AG04450 (cell line): ENCODE data around the gene MCC. TPM values are rescaled to one million over a fixed set of nuclear protein-coding genes. Genes with fewer than 3 reads are reported as not detected.

Experiments
- CTCF ChIA-PET: fragments of 300-600, 350-600 bp; formaldehyde crosslinking; extraction: SDS; loops from one replicate; lab custom pipeline; 2022; ENCODE audit warnings: antibody characterized with exemption, inconsistent platforms; lab: Charles Lee
- POLR2A ChIA-PET: fragments of 350-600 bp; formaldehyde crosslinking; extraction: SDS; loops from one replicate; lab custom pipeline; 2021; ENCODE audit warnings: antibody characterized with exemption, inconsistent platforms; lab: Yijun Ruan, JAX
- DNase-seq: peaks from one replicate; pipeline ENCODE4 v3.0.0-alpha.2; 2011; ENCODE audit warnings: low read depth, low spot score
- H3K27ac ChIP-seq: one replicate; pipeline ENCODE4 v1.5.1; 2012; ENCODE audit warnings: low read depth, low read length, control low read depth
- H3K27me3 ChIP-seq: one replicate; pipeline ENCODE4 v1.6.0; 2012; ENCODE audit warnings: low read length; ENCODE audit not compliant: control insufficient read depth, insufficient read depth
- H3K4me3 ChIP-seq: 2 replicates; pipeline ENCODE4 v1.5.1; 2011; ENCODE audit warnings: mild to moderate bottlenecking, low read depth, low read length, control low read depth
- H3K9me3 ChIP-seq: 2 replicates; pipeline ENCODE4 v1.5.1; 2012; ENCODE audit warnings: low read length; ENCODE audit not compliant: control insufficient read depth, insufficient read depth
- polyA plus RNA-seq: library from polyadenylated mRNA; depleted of rRNA; stranded (reverse); fragments of >200 nt; gene quantifications from 2 replicates; pipeline ENCODE4 v1.2.3, GENCODE V29; 2011
- TF ChIP-seq, protein P1 (sequence below): IDR thresholded peaks from 2 replicates; pipeline ENCODE4 v1.5.1; 2011; ENCODE audit warnings: low read depth, low read length, control low read depth, inconsistent platforms

Gene MCC
- polyA plus RNA-seq, 1 experiment, result 17.5 TPM

DNA sequence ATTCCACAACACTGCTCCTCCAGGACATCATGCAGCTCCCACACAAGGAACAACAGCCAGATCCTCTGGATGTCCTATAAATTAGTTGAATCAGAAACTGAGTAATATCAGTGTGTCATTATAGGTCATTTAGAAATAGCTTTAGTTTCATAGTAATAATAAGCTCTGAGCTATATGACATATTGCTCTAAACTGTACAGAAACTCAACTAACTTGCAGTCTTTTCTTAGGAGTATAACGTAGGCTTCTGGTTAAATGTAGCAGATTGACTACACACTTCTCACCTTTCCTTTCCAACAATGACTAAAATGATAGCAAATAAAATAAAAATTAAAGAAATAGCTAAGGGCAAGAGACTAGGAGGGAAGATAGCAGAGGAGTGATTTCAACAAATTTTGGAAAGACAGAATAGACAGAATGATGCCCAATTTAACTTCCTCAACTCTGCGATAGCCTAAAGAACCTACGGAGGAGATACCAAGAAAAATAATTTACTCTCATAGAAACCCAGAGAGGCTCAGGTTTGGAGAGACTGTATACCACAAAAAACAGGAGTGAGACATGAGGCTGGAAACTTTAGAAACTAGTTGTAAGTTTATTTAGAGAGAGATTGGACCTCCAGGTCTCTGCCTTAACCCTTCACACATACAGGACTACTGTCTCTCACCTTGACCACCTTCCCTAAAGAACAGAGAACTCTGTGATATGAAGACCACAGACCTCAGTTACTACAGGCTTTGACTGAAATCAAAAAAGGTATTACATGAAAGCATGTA, 247.1 kb downstream of the MCC start:
- ChIA-PET POLR2A (no interaction called here), CTCF (interaction anchor here (0.7 kb wide), 1 partner anchor 245 kb away, joined by 3 read pairs; no protein-coding TSS in a partner anchor)
- TF ChIP-seq, protein P1, sequence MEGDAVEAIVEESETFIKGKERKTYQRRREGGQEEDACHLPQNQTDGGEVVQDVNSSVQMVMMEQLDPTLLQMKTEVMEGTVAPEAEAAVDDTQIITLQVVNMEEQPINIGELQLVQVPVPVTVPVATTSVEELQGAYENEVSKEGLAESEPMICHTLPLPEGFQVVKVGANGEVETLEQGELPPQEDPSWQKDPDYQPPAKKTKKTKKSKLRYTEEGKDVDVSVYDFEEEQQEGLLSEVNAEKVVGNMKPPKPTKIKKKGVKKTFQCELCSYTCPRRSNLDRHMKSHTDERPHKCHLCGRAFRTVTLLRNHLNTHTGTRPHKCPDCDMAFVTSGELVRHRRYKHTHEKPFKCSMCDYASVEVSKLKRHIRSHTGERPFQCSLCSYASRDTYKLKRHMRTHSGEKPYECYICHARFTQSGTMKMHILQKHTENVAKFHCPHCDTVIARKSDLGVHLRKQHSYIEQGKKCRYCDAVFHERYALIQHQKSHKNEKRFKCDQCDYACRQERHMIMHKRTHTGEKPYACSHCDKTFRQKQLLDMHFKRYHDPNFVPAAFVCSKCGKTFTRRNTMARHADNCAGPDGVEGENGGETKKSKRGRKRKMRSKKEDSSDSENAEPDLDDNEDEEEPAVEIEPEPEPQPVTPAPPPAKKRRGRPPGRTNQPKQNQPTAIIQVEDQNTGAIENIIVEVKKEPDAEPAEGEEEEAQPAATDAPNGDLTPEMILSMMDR, result no peak
- H3K9me3 ChIP-seq, result no peaks in the 10 kb centered on the region; the same call in 1 of the 2 replicates
- H3K27ac ChIP-seq, result no peak overlapping the region
- no peaks in the 10 kb centered on the region for H3K27me3 ChIP-seq
- no peak overlapping the region for H3K4me3 ChIP-seq
- DNase-seq, result no peak

DNA sequence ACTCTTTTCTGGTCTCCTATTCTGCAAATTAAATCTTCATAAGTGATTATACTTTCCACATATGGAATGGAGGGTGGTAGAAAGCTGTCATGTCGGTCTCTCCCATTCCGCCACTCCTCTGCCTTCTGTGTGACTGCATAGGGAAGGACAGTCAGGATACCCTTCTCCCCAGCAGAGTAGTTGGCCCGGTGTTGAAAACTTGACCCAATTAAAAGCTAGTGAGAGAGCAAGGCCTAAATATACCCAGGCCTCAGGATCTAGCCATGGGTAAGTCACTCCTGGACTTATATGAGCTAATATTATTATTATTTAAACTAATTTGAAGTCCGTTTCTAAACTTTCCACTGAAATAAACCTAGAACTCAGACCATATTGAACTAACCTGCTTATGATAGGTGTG, 248.2 kb downstream of the MCC start:
- Histone ChIP-seq H3K27me3 (no peaks in the 10 kb centered on the region), H3K27ac (no peak overlapping the region), H3K9me3 (no peaks in the 10 kb centered on the region; the same call in 1 of the 2 replicates), H3K4me3 (no peak overlapping the region)
- POLR2A ChIA-PET, result no interaction called here
- CTCF ChIA-PET, result no interaction called here
- TF ChIP-seq, protein P1, result no peak
- no peak for DNase-seq

DNA sequence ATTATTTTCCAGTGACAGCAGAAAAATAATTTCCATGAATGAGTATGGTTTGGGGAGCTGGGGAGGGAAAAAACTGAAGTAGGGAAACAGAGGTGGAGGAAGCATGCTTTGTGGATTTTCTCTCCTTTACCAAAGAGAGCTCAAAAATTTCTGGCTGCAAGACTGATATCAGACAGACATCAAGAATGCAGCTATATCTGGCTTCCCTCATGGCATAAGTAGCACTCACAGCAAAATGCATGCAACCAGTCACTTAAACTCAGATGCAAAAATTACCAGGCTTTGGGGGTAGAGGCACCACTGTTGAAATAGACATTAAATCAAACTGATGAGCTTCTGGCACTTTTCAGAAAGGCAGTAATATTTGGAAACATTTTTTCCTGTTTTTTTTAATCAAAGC, 250.4 kb downstream of the MCC start:
- CTCF ChIA-PET, result interaction anchor here (1.1 kb wide), 3 partner anchors 31 to 242 kb away, joined by 3 to 4 read pairs (median 3); no protein-coding TSS in a partner anchor
- H3K27ac ChIP-seq, result no peak overlapping the region

DNA sequence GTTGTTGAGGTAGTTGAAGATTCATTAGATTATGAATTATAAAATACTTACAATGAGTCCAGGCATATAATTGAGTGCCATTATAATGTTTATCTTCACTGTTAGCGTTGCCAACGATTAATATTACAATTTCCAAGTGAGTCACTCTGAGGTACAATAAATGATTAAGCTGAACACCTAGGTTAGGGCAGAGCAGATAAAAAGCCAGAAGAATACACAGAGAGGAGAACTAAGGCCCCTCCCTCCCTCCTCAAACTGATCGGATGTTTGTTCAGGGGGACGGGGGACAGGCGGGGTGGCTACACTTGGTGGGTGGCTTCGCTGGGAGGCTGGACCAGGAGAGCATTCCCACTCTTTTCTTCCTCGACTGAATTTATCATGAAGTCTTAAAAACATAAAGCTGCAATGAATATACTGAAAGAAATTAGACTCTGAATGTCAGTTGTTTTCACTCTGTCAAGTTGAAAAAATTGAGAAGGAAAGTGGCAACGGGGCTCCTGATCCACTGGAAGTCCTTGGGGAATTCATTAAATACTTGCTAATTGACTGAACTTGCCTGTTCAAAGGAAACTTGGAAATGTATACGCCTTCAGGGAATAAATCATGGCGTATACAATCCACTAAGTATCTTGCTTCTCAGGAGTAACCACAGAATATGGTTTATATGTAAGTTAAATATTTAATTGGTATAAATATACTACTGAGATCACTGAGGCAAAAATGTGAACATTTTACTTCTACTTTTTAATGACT, 251.5 kb downstream of the MCC start:
- no peaks in the 10 kb centered on the region for H3K9me3 ChIP-seq
- CTCF ChIA-PET, result no interaction called here
- no peak overlapping the region for H3K4me3 ChIP-seq
- H3K27me3 ChIP-seq, result no peaks in the 10 kb centered on the region
- DNase-seq, result no peak
- H3K27ac ChIP-seq, result no peak overlapping the region
- POLR2A ChIA-PET, result no interaction called here
- TF ChIP-seq, protein P1, result no peak

More for the DNA sequence above, 250.4 kb downstream of the MCC start:
- no peaks in the 10 kb centered on the region for H3K9me3 ChIP-seq
- POLR2A ChIA-PET, result no interaction called here
- DNase-seq, result no peak
- H3K4me3 ChIP-seq, result no peak overlapping the region
- TF ChIP-seq, protein P1, result no peak
- H3K27me3 ChIP-seq, result no peaks in the 10 kb centered on the region

DNA sequence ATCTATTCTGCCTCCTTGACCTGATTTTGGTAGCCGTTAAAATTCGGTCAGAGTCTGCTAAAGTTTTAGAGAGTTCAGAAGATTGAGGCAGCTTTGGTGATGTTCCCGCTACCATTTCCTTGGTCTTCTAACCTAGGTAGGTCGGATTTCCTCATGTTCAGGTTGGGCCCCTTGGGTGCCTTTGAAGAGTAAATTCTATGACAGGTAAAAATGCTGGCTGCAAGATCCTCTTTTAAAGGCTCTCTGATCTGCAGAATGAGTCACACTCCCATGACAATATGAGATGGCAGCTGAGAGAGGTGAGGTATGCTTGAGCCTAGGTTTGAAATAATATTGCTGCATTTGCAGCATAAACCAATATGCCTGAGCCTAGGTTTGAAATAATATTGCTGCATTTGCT, 252.4 kb downstream of the MCC start:
- Histone ChIP-seq H3K27me3 (no peaks in the 10 kb centered on the region), H3K4me3 (no peak overlapping the region), H3K27ac (no peak overlapping the region), H3K9me3 (no peaks in the 10 kb centered on the region)
- POLR2A ChIA-PET, result no interaction called here
- DNase-seq, result no peak
- TF ChIP-seq, protein P1, result no peak
- CTCF ChIA-PET, result no interaction called here
